NCI-H446 treated with DMSO at 0.1 percent for 48 hours (cell line): Measurements from ENCODE around the gene FUT1.

Experiments
- DNase-seq: peaks from one replicate; lab custom pipeline; 2025; lab: John Stamatoyannopoulos, UW

The FUT1 gene

DNA sequence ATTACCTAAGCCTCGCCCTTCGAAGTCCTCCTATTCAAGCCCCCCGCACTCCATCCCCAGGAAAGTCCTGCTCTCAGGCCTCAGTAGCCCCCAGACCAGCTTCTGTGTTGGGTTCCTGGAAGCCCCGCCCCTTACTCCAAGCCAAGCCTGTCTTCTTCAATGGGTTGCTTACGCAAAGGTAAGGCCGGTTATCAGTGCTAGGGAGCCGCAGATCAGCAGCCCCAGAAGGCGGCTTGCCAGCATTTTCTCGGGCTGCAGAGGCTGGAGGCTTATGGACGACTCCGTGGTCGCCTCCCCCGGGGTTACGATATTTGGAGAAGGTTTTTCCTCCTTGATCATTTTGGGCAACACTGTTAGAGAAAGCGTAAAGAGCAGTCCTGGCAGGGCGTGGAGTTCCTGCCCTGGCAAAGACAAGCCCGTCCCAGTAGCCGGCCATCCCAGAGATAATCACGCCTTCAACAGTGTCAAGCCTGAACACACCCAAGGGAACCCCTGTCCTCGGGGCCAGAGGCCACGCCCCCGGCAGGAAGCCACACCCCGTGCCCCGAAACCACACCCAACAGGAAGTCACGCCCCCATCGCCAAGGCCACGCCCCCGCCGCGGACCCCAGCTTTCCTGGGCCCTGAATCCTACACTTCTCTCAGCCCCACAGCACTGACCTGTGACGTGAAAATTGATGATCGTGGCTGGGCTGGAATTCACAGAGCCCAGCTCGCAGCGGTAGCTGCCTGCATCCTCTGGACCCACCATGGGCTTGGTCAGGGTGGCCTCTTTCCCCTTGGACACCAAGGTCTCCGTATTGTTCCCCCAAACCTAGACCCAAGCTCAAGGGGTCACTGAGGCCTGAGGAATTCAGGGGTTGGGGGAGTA lies 11.1 kb downstream of the FUT1 start:
- no peak for DNase-seq

DNA sequence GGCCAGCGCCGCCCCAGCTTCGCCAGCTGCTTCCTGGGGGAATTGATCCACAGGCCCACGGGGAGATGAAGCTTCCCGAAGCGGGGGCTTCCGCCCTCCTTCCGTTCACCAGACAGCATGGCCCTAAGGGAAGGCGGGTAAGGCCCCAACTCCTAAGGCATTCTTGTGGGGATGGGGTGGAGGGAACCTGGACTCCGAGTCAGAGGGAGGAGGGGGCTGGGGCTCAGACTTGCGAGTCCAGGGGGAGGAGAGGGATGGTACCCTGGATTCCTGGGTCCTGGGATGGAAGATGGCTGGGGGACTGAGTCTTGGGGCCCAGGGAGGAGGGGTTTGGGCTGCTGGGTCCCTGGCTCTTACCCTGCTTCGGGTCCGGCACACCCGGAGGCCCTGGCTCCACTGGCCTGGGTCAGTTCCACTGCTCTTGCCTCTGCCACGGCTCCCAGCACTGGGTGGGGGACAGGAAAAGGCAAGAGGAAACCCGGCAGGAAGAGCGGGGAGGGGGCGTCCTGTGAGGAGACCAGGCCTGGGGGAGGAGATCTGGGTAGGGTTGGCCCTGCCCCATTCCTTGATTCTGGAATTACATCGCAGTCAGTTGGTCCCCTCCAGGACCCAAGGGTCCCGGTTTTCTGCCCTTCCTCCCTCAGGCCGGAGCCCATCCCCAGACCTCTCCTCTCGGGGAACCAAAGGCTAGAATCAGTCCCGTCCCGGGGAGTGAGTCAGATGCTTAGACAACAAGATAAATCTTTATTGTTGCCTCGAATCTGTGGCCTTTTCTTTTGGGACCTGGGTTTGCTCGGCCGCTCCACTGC lies 12.1 kb downstream of the FUT1 start, which contains the start of gene RASIP1:
Gene RASIP1, minus strand, starts transcription at position 447 of the 809 bp plus-strand sequence. Its CDS starts 328 bp downstream, at position 119.
- DNase-seq: no peak

DNA sequence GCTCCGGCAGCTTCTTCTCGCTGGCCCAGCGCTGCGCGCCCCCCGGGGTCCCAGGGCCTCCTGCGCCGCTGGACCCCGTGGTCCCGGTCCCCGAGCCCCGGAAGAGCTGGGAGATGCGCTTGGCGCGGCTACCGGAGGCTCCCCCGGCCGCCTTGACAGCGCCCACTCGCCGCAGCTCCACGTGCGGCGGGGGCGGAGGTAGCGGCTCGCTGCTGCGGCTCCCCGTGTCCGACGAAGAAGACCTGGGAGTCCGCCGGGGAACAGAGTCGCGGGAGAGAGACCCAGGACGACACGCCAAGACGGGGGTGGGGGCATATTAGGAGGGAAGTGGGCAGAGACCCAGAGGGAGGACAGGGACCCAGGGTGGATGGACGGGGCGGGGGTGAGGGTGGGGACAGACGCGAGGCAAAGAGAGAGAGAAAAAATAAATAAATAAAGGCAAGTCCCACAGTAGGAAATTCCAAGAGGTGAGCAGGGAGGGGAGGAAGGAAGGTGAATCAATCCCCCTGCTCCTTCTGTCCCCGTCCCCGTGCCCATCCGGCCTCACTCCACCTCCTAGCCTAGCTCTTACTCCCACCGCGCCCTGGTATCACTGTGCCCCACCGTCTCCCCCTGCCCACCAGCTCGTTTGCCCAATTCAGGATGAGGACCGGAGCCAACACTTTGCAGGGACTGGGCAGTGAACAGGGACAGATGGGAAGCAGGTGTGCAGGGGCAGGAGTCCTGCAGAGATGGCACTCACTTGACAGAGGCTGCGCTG lies 12.9 kb downstream of the FUT1 start:
- peak; percentile 12 for DNase-seq

DNA sequence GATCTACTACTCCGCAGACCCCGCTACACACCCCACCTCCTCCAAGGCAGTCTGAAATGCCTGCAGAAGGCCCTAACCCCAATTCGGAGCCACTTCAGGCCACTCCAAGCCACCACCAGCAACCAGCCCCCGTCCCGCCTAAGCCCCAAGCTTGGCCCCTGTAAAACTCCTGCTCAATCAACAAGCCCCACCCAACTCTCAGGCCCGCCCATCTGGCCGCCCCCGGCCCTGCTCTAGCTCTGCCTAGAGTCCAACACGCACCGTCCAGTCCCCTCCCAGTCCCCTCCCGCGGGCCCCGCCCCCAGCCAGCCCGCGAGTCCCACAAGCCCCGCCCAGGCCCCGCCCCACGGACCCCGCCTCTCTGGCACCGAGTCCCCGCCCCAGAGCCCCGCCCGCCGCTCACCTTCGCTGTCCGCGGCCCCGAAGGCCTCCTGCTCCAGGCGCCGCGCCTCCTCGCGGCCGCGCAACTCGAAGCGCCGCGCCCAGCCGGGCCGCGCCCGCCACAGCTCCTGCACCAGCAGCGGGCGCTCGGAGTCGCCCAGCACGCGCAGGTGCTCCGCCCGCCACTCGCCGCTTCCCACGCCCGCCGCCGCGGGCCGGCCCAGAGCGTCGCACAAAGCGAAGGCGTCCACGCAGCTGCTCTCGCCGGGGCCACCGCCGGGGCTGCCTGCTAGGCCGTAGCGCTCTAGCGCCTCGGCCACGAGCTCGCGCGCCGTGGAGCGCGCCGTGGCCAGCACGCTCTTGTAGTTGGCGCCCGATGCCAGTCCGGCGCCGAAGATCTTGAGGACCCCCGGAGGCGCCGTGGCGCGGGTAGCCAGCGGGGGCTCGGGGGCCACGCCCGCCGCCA lies 13.7 kb downstream of the FUT1 start:
- DNase-seq: peak; percentile 90

DNA sequence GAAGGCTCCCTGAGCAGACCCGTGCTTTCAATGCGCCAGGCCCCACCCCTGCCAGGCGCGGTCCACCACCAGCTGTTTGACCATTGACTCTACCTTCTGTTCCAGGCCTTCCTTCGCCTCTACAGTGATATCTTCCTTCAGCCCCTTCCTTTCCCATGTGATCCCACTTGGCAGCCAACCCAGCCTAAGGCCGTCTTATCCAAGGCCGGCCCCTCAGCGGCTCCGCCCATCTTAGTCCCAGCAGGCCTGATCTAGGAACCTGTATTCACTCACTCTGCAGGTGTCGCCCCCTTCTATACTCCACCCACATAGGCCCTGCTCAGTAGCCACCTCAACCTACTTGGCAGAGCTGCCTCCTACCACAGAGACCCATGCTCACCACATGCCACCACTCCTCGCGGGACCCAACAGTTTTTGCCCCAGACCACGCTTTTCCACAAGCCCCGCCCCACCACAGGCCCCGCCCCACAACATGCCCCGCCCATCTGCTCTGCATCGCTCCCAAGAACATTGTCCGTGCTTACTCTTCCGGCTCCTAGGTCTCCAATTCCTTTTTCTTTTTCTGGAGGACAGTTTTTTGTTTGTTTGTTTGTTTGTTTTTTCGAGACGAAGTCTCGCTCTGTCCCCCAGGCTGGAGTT lies 15.0 kb downstream of the FUT1 start:
- DNase-seq: no peak

DNA sequence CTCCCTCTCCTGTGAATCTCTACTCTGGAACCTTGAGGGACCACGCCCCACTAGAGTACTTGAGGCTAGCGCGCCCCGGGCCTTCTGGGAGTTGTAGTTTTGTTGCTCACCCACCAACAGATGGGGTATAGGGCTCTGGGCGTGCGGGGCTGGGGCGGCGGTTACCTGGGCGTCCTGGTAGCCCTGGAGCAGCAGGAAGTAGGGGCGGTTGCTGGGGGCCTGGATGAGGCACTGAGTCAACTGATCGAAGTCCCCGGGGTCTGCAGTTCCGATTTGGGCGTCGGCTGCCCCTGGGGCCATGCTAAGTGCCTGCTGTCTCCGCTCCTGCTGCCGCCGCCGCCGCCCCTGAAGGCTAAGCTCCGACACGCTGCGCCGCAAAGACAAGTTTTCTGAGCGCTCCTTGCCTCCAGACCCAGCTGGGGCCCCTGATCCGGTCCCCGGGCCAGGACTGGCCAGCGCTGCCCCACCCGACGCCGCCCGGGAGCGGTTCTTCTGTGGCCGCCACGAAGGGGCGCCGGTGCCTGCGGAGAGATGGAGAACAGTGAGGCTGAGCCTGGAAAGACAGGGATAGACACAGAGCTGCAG lies 17.3 kb downstream of the FUT1 start:
- DNase-seq: no peak

DNA sequence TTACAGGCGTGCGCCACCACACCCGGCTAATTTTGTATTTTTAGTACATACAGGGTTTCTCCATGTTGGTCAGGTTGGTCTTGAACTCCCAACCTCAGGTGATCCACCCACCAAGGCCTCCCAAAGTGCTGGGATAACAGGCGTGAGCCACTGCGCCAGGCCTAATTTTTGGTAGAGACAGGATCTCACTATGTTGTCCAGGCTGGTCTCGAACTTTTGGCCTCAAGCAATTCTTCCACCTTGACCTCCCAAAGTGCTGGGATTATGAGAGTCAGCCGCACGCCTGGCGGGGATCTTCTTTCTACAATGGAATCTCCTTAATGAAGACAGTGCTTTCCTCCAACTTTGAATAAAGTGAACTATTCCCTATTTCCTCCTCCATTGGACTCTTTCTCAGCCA lies 17.8 kb downstream of the FUT1 start:
- DNase-seq: no peak

DNA sequence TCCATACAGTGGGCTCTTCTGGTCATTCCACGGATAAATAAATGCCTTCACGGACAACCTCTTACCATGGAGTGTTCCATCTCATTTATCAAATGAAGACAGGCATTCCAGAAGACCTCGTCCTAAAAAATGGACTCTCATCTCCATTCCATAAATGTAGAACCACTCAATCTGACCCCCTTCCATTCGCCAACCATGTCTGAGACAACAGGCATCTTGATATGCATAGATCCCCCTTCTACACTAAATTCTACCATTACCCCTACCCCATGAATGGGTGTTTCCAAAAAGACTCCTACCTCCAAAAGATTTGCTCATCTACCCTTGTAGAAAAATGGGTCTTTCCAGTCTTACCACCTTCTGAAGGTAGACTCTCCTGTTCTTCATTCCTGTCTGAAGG lies 21.0 kb downstream of the FUT1 start:
- DNase-seq: no peak

DNA sequence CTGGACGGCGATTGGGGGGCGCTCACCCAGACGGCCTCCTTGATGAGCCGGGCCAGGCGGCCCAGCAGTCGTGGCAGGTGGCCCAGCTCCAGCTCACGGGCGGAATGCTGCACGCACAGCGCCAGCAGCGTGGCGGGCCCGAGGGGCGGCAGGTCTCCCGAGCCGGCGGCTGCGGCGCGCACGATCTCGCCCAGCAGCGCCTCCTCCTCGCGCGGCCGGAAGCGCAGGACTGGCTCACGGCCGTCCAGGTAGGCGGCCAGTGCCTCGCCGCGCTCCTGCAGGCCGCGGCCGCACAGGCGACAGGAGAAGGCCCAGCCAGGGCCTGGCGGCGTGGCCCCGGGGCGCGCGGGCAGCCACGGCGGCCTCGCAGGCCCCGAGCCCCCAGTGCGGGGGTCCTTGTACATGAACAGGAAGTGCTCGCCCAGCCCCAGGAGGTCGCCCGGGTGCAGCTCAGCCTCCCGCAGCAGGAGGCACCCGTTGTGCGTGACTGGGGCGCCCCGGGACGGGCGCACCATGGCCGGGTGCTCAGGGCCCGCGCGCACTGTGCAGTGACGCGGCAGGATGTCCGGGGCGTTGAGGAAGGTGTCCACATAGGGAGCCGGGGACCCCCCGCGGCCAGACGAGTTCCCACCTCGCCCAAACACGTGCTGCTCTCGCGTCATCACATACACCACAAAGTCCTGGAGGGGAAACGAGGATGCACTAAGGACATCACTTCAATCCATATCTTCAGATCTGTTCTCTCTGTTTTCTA lies 23.4 kb downstream of the FUT1 start:
- DNase-seq: no peak

DNA sequence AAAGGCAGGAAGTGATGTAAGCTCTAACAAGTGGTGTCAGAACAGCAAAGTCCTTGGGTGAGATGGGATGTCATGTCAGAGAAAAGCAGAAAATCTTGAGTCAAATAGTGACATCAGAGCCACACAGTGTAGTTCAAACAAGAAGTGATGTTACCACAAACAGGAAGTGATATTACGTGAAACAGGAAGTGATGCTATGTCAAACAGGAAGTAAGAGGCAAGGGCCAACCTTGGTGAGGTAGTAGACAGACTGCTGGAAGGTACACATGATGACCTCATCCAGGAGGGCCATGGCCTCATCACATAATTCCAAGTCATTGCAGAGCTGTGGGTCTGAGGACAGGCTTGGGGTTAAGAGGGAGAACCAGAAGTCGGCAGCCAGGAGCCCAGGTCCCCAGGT lies 25.9 kb downstream of the FUT1 start:
- DNase-seq: no peak

DNA sequence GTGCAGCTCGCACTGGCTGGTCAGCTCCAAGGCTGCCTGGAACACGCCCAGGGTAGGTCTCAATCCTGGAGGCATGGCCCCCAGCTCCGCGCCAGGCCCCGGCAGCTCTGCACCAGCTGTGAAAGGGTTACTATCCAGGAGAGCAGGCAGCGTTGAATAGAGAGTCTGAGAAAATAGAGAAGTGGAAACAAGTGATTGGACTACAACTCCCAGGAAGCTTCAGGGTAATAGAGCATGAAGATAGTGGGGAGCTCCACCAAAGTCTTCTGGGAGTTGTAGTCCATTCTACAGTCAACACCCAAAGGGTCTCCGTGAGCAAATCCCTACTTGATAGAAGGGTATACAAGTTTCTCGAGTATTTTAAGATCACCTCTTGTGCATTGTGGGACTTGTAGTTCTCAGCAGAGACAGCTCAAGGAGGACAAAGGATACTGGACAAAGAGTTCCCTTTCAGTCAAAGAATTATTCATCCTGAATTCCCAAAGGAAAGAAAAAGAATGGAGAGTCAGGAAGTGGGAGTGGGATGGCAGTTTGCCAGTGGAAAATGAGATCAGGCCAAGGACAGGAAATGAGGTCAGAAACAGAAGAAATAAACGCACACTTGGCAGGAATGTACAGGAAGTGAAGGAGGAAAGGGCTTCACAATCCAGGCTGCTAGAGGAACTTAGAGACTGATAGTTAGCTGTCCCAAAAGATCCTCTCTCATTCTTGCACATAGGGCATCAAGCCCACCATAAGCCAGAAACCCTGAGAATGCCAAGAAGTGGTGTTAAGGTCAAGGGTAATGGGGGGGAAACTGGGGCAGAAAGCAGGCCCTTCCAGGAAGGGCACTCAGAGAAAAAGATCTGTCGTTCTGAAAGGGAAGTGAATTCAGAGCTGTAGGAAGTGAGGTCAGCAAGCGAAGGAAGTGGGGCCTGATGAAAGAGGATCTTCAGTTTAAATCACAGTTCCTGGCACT lies 27.4 kb downstream of the FUT1 start:
- DNase-seq: peak; percentile 53

DNA sequence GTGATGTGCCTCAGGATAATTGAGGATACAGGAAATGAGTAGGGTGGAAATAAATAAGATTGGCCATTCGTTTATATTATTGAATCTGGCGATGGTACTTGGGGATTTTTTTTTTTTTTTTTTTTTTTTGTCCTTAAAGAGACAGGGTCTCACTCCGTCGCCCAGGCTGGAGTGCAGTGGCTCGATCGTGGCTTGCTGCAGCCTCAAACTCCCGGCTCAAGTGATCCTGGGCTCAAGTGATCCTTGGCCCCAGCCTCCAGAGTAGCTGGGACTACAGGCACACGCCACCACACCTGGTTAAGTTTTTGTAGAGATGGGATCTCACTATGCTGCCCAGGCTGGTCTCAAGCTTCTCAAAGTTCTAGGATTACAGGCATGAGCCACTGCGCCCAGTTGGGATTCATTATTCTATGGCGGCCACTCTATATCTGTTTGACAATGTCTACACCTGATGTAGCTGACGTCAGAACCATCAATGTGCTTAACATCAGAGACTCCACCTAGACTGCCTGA lies 30.2 kb downstream of the FUT1 start:
- DNase-seq: no peak

DNA sequence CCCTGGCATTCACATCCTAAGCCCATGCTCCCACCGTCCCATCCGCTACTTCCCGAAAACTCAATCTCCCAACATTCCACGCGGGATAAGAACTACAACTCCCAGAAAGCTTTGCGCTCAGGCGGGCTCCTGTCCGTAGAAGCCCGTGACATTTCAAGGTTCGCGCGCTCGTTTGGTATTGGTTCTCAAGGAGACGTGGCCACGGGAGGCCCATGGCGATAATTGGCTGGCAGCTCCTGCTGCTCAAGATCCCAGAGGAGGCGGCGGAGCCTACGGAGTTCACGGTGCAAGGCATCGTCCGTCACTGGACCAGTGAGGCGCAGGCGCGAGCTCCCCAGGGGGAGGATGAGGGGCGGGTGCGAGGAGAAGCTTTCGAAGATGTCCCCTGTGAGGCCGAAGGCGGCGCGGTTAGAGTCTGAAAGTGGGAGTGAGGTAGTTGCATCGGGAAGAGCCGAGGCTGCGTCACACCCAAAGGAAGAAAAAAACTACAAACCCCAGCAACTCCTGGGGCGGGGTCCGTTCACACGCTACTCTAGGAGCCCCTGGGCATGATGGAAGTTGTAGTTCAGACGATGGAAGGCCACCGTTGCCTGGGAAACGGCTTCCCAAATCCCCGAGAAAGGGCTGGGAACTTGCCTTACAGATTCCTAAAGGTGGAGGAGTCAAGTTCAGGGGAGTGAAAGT lies 31.7 kb downstream of the FUT1 start:
- DNase-seq: peak; percentile 99

DNA sequence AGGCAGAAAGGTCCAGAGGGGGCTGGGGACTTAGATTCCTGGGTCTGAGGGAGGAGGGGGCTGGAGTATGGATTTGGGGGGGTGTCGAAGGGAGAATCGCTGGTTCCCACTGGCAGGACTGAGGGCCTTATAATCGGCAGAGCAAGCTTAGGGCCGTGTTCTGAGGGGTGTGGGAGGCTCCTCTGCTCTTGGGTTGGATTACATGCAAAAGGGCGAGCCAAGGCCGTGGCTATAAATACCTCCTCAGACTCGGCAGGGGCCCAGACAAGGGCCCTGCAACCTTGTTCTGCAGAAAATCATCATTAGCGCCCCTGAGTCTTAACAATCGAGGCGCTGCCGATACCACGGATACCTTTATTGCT lies 32.2 kb downstream of the FUT1 start:
- no peak for DNase-seq

DNA sequence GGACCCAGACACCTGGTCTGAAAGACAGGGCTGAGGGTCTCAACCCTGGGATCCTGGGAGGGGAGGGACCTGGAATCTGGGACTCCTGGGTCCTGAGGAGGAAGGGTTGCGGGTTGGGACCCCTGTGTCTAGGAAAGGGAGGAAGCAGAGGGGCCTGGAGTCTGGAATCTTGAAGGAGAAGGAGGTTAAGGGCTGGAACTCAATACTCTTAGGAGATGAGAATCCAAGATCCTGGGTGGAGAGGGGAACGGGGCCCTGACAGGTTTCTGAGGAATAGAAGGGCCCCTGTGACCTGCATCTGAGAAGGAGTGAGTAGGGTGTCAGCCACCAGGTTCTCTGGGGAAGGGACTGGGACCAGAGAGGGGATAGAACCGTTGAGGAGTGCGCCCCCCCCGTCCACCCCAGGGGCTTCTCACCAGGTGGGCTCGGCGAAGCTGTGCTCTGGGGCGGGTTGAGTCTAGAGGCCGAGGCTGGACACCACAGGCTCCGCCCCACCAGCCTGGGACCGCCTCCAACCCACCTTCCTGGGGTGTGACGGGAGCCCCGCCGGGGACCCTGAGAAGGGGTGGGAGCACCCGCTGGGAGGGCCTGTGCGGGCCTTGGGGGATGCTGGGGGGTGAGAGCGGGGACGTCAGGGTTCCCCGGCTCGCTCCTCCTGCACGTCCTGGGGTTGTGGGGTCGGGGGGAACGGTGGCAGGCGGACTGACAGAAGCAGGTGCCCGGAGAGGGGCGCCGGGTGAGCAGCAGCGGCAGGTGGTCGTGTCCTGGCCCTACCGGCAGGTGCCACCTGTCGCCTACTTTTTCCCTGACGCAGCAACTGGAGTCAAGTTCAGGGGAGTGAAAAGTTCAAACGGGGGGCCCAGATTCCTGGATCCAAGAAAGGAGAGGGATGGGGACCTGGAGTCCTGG lies 32.9 kb downstream of the FUT1 start, which contains the start of gene MAMSTR:
Gene MAMSTR, minus strand, starts transcription at position 463 of the 909 bp plus-strand sequence. CDS start 694 bp downstream, outside the sequence.
- no peak for DNase-seq

DNA sequence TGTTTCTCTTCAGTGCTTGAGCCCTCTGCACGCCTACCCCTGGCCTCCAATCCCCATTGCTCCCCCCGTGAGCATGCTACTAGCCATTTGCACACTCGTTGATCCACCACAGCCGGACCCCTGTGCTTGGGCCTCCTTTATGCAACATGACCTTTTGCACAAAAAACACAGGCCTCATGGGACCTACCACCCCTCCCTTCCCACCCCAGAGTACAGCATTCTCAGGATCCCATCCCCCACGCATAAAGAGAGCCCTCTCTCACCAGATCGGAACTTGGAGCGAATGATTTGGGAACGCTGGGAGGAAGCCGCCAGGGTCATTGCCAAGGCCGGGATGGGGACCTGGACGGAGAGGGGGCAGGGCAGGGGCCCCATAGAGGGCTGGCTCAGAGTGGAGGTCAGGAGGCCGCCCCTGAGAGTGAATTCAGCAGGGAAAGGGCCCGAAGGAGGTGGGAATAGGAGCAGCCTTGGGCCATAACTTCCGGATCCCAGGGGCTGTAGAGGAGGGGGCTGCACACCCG lies 33.7 kb downstream of the FUT1 start:
- DNase-seq: no peak
